Activated T-helper 1 cell treated with anti-CD3 and anti-CD28 coated beads, Interleukin-2, amount 50 U/mL, for 16 hours (primary cell): ENCODE measurements around the gene GALNT8.
"Not testable (repeated sequence)": the region's sequence is repeated elsewhere in the genome, so short reads cannot be mapped to it uniquely, and the experiment has no call there.

Source experiments
- DNase-seq, 2 donors: peaks; one replicate each; pipeline ENCODE4 v3.0.0-alpha.2; 2020; ENCODE audit warnings: low read depth in 1 of 2, low spot score in 1 of 2

GALNT8 gene

DNA sequence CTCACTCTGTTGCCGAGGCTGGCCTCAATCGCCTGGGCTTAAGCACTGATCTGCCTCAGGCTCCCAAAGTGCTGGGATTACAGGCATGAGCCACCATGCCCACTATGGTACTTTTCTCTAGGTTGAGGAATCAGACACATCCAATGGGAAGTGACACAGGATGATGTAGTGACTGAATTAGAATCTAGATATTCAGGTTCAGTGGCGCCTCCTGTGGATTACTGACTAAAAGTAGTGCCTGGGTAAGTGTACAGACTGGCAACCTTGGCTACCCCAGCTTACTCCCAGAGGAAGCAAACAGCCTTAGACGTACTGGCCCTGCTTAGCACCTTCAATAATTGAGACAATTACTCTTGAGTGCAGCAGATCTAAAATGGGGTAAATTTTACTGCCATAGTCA is 22.8 kb downstream of the GALNT8 start:
- no peak for DNase-seq

DNA sequence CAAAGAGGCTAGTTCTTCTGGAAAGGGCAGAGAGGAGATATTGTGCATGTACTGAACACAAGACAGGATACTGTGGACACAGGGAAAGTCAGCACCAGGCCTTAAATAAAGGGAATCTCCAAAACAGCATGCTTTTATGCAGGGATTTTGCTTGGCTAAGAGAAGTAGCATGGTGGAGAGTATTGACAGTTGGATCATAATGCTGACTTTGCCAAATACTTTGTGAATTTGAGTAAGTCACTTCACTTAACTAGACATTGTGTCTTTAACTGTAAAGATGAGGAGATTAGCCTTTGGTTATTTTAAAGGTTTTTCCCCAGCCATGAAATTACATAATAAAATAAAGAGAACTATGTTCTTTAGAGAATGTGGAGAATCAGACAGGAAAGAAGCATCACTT is 24.5 kb downstream of the GALNT8 start:
- DNase-seq = no peak

DNA sequence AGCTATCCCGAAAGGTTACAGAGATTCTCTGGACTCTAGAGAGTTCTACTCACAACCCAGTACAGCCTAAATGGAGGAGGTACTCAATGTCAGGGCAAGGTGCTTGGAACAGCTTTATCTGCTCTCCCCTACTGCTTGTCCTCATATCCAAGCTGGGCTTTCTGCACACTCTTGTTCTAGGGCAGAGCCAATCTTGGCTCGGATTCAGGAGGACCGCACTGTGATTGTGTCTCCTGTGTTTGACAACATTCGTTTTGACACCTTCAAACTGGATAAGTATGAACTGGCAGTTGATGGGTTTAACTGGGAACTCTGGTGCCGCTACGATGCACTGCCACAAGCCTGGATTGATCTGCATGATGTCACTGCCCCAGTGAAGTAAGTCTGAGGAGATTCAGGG is 25.0 kb downstream of the GALNT8 start:
- DNase-seq = no peak

DNA sequence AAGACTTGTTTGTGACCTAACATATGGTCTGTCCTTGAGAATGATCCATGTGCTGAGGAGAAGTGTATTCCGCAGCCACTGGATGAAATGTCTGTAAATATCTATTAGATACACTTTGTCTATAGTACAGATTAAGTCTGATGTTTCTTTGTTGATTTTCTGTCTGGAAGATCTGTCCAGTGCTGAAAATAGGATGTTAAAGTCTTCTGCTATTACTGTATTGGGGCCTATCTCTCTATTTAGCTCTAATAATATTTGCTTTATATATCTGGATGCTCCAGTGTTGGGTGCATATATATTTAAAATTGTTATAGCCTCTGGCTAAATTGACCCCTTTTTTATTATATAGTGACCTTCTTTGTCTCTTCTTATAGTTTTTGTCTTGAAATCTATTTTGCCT is 31.5 kb downstream of the GALNT8 start:
- DNase-seq = not testable (repeated sequence)

DNA sequence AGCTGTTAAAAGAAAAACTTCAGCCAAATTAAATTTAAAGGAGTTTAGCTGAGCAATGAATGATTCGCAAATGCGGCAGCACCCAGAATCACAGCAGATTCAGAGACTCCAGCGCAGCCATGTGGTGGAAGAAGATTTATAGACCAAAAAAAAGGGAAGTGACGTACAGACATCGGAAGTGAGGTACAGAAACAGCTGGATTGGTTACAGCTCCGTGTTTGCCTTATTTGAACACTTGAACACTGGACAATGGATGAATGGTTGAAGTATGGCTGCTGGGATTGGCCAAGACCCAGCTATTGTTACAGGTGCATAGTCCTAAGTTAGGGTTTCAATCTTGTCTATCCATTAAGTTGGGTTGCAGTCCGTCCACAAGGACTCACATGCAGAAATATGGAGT is 42.6 kb downstream of the GALNT8 start:
- no peak for DNase-seq

DNA sequence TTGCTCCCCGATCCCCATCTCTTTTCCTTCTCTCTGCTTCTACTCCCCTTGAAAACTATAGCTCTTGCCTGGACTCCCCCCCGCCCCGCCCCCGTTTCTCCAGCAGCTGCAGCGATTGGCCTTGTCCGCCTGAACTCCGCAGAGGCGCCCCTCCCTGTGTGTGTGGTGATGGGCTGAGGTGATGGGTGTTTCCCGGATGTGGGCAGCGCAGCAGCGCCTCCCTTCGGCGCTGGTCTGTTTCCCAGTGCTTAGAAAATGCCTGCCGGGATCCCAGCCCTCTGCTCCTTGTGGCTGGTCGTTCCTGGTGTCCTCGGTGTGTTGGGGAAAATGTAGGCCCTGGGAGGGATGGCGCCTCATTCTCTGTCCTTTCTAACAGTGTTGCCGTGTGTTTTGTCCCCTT is 43.3 kb downstream of the GALNT8 start:
- DNase-seq = no peak

DNA sequence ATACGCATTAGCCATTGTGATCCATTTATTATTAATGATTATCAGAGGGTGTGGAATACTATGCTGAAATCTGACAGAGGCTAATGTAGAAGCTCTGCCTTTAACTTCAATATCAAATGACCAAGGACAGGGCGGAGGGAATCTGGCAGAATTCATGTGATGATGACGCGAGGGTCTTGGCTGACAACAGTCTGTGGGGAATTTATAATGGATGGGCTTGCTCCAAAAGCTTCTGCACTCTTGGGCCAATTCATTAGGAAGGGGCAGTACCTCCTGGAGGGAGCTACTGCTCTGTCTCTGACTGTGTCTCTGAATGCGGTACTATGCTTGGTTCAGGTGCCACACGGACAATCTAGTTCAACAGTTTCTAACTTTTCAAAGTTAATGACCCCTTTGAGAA is 46.2 kb downstream of the GALNT8 start:
- DNase-seq = no peak

DNA sequence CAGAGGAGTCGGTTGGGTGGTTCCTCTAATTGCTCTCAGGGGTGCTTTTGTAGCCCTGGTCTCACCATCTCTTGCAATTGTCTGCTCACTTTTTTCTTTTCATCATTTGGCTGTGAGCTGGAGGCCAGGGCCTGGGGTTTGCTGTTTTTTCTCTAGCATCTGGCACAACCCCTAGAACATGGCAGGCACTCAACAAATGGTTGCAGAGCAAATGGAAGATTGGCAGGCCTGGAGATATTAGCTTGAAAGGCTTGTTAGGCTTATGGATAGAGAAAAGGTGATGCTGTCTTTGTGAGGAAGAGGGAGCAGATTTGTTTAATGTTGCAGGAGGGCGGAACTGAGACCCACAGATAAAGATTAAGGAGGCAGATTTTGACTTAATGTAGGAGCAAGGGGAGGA is 47.0 kb downstream of the GALNT8 start:
- DNase-seq = no peak

DNA sequence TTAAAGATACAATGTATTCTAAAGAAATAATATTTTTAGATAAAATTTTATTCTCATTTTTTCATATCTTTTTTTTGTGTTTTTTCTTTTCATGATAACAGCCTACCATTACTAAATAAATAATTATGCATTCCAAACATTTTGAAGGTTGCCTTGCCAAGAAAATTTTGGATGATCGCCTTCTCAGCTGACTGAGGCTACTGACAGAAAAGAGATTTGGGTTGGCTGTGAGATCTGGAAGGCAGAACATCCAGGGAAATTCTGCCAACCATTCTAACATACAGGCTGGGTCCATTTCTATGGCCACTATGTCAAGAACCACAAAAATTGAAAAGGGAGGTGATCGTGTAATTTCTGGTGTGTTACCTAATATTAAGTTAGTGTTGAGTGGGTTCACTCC is 48.1 kb downstream of the GALNT8 start:
- DNase-seq = no peak

DNA sequence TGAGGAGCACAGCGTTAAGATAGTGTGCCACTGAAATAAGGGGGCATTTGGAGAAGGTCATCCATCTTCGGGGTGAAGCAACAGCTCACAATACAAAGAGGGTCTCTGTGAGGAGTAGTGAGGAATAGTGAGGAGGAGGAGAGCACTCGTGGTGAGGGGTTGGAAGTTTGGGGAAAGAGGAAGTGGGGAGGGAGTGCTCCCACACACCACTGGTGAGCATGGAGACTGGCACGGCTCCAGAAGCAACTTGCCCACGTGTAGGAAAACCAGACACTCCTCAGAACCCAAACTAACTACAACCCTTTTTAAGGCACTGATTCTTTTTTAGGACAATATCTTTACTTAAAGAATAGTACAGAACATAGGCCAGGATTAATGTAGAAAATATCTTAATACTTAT is 48.9 kb downstream of the GALNT8 start:
- DNase-seq = no peak

DNA sequence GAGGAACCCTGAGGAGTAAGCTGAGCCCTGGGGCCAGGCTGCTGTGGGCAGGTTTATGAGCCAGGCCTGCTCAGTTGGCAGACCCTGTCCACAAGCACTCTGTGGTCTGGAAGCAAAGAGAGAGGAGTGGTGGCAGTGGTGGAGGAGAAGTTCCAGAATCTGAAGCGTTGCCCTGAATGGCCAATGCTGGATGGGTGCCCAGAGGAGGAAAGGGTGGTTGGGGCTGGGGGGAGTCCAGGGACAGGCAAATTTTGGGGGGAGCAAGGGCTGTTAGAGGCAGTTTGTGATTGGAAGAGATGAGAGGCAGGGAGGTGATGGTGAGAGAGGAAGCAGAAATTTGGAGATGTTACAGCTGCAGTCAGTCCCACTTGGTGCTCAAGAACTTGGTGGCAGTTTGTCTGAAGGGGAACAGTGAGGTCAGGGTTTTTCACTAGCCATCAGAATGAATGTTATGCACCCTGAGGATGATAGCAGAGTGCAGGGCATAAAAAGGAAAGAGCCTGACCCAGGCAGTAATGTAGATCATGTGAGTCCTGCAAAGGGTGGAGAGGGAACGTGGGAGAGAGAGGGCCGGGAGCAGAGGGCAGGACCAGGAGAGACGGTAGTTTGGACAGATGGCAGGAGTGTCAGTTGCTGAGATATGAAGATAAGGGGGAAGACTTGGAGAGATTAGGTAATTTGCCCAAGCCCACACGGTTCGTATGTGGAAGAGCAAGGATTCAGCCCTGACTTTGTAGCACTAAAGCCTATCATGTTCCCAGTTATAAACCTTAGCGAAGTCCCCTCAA is 51.2 kb downstream of the GALNT8 start:
- DNase-seq = no peak

DNA sequence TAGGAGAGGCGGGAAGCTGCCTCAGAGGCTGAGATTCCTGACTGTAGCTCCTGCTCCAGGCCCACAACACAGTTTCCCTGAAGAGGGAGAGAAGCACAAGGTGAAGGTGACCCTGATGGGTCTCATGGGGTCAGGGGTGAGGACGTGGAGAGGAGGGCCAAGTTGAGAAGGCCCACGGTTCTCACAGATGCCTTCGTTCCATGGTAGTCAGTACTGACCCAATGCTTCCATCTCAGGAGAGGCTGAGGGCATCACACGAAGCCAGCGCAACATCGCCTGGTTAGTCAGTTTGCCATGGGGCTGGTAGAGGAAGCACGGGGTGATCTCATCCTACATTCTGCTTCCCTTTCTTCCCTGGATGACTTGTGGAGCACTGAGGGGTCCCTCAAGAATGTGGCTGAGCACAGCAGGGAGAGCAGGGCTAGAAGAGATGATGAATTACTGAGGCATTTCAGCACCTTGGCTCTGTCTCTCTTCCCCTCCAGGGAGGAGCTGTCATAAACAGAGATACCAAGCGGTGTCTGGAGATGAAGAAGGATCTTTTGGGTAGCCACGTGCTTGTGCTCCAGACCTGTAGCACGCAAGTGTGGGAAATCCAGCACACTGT is 51.9 kb downstream of the GALNT8 start:
- no peak for DNase-seq

DNA sequence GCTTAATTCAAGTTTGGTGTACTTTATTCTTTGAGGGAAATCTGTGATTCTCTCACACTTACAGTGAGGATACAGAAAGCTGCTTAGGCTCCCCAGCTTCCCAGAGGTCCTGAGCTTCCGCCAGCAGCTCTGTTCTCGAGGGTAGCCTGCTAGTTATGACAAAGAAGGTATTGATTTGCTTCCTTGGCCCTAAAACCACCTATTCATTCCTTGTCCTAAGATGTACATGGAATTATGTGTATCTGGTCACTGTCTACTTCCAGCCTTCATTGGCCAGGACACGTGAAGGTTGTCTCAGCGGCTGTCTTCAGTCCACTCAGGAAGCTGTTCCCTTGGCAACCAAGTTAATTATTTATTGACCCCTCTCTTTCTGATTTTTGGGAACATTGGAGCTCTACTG is 55.7 kb downstream of the GALNT8 start:
- no peak for DNase-seq

DNA sequence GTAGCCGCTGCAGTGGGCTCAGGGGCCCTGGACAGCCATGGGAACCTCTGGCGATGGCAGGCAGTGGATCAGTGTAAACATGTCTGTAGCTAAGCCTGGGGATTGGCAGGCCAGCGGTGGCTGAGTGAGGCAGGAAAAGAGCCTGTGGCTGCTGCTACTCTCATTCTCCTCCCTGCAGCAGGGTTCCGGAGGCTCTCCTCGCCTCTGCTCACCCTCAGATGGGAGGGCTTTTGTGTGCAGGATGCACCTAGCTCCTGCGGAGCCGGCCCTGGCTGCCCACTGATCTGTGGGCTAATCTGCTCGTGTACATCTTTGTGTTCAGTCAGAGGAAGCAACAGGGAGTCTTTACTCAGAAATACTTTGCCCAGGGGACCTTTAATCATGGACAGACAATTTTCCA is 59.5 kb downstream of the GALNT8 start:
- DNase-seq = no peak

DNA sequence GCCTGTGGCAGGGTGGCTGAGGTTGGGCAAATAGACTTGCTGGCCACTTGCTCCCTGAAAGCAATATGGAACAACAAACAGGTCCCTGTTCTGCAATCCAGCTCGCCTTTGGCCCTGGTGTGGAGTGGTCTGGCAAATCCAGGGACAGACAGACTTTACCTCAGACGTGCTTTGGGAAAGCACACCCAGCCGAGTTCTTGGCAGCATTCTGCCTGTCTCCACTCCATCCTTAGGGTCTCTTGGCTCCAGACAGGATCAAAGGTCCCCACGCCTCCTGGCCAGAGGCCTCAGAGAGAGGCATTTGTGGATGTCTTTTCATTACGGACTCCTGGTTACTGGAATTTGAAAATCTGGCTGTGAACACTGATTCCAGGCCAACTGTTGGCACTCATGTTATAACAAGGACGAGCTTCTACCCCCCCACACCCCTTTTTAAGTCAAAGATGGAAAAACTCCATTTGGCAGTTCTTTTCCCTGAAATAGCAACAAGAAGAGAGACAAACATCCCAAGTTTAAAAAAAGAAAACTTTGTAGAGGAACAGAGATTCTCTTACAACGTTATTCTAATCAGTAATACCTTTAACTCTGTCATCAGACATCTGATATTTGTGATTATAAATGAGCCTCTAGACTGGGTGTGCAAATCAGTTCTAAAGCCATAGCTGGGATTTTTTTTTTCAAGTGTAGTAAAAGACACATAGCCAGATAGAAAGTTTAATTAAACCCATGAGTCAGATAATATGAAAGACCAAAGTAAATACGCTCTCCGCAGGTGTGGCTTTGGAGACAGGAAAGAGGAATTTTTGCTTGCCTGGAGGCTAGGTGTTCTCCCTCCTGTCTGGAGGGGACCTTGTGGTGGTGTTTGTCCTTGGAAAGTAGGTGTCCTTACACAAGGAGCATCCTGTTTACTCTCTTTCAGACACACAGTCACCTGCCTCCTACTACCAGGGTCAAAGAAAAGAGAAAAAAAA is 60.7 kb downstream of the GALNT8 start:
- no peak for DNase-seq

DNA sequence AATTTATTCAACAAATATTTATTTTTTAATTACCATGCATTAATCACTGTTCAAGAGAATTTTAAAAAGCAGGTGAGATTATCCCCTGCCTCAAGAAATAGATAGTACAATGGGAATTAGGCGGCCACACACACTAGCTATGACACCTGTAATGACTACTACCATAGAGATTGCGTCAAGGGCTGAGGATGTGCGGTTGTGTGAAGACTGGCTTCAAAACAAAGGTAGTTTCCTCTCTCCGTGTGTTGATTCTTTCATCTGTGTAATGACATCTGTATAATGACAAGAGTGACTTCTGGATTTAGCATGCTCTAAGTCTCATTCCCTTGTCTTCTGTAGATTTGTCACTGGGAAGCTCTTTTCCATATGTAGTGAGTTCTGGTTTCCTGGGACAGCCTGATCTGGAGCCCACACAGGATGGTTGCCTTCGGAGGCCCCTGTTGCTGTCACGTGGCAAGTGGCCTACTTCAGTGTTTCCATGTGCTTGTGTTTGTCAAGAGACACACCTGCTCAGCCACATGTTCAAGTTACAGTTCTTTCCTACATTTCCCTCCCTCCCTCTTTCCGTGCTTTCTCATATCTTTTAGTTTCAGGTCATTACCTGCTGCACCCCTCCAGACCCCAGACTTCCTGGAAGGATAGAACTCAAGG is 64.3 kb downstream of the GALNT8 start:
- no peak for DNase-seq

DNA sequence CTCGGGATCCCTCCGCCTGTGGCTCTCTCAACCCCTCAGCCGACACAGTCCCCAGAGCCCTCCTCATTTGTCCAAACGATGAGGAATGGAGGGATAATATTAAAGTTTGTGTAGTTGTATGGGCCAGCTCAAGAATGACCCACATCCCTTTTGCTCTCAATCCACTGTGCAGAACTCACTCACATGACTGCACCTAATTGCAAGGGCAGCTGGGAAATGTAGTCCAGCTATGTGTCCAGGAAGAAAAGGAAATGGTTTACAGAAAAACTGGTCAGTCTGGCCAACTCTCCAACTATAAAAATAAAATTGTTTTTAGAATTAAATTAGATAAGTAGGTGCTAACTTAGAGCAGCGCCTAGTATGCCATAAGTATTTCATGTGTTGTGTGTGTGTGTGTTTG is 66.6 kb downstream of the GALNT8 start:
- DNase-seq = no peak

DNA sequence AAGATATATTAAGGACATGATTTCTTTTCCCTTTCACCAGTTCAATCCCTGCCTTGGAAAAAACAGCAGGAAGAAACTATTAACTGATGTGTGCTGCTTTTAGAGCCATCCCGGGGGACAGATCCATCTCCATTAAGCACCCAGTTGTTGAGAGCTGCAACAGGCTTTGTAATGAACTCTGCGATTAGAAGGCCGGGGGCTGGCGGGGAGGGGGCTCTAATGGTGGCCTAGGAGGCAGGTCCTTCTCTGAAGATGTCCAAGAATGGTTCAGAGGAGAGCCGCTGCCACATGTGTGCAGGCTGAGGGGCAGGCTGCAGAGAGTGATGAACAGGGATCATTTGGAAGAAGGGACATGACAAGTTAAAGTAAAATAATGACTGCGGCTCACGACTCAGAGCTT is 67.8 kb downstream of the GALNT8 start:
- no peak for DNase-seq

DNA sequence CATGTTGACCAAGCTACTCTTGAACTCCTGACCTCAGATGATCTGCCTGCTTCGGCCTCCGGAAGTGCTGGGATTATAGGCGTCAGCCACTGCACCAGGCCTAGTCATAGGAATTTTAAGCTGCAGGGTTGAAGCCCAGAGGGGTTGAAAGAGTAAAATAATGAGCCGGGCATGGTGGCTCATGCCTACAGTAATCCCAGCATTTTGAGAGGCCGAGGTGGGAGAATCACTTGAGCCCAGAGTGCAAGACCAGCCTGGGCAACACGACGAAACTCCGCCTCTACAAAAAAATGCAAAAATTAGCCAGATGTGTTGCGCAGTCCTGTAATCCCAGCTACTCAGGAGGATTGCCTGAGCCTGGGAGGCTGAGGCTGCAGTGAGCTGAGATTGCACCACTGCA is 69.6 kb downstream of the GALNT8 start:
- DNase-seq = no peak

DNA sequence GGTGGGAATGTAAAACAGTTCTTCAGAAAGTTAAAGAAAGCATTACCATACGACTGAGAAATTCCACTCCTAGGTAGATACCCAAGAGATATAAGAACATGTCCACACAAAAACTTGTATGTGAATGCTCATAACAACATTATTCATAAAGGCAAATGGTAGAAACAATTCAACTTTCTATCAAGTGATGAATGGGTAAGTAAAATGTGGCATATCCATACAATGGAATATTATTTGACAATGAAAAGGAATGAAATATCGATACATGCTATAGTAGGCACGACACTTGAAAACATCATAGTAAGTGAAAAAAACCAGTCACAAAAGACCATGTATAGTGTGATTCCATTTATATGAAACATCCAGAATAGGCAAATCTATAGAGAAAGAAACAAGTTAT is 71.3 kb downstream of the GALNT8 start:
- DNase-seq = no peak

DNA sequence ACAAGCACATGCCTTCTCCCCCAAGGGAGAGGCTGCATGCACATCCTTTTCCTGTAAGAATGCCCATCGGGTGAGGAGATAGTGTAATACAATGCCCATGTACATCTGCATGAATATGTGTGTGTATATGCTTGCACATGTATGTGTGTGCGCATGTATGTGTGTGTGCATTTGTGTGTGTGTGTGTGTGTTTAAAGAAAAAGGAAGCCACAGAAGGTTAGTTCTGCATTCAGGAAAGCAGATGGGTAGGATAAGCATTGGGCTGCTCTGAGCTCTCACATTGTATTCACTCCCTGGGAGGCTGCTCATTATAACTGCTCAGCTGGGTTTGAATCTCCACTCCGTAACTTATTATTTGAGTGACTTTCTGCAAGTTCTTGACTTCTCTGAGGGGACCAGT is 74.3 kb downstream of the GALNT8 start:
- no peak for DNase-seq
